SK-N-MC (cell line): ENCODE results near the gene BTRC.
"Not testable (repeated sequence)": the region's sequence is repeated elsewhere in the genome, so short reads cannot be mapped to it uniquely, and the experiment has no call there.

ENCODE experiments used
- EZH2 ChIP-seq: fragments of 200-600 bp; sonication (generic); IDR thresholded peaks from one replicate; pipeline ENCODE4 v1.6.1; 2017; ENCODE audit warnings: antibody characterized with exemption
- FOXP2 ChIP-seq: optimal IDR thresholded peaks from 2 replicates; pipeline ENCODE3; 2011; ENCODE audit warnings: mild to moderate bottlenecking, moderate library complexity; ENCODE audit not compliant: insufficient read depth; ENCODE audit errors: extremely low read length, control extremely low read depth

GRCh38 chr10:101421967-101422366 is 68.0 kb downstream of the BTRC start:
- not testable (repeated sequence) for TF ChIP-seq FOXP2, EZH2
